ENCODE results near the gene DDX3X. TPM values are rescaled to one million over a fixed set of nuclear protein-coding genes. Genes with fewer than 3 reads are reported as not detected.

The DDX3X gene
- total and polyA plus RNA-seq, 10 of the 15 experiments (the other 5 are each of a cell fraction or from before 2014, with no cell fraction given): 52.0 to 283 (median 172) TPM

DNA sequence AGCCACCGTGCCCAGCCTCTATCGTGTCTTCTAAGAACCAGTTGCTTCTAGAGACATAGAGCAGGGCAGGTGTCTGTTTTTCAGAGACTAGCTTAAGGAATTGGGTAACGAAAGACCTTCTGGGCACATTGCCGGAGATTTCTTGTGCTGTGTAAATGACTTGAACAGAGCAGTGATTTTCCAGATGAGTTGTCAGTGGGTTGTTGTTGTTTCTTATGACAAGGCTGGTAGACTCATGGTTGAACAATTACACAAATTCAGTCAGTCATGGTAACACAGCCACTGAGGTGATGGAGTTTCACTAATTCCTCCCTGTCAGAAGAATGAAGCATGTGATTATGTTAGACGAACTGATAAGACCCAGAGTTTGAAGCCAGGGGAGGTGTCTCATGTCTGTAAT lies 20.5 kb upstream of the DDX3X start:
- H3K4me1 ChIP-seq (ENCODE audit: control insufficient read depth, insufficient read depth, low read length): peaks cover 3% of the 10 kb centered on the region; the same call in 1 of the 2 replicates
- FAIRE-seq (no peak), DNase-seq (ENCODE audit: low read depth, low spot score) (no peak), ATAC-seq (no peak)
- no peaks in the 10 kb centered on the region; a peak in 1 of 4 replicates for H3K27me3 ChIP-seq (replicated peaks in 1 of 2; ENCODE audit: control insufficient read depth in 2 of 2, insufficient read depth in 2 of 2, low read length in 1 of 2)
- POLR2A ChIA-PET: interaction anchor here (0.6 to 0.7 kb wide), 2 partner anchors 233 to 1696 kb away, joined by 3 to 4 read pairs; no protein-coding TSS in a partner anchor
- no peak overlapping the region for H3K27ac ChIP-seq (ENCODE audit: control insufficient read depth, insufficient read depth)
- intact Hi-C loops (cut with micrococcal nuclease; ENCODE audit: unreplicated experiment) (no loop called here), in situ Hi-C loops (cut with MboI) (no loop called here)
- H2AFZ ChIP-seq (ENCODE audit: control insufficient read depth, low read depth, low read length): no peak overlapping the region
- no peak overlapping the region for H3K4me3 ChIP-seq
- SMC1A ChIA-PET (ENCODE audit: uncharacterized antibody, unreplicated experiment): no interaction called here
- H4K20me1 ChIP-seq (ENCODE audit: control insufficient read depth, insufficient read depth): no peaks in the 10 kb centered on the region
- CTCF ChIA-PET: interaction anchor here (0.7 to 1.1 kb wide), 2 partner anchors 133 to 175 kb away, joined by 3 read pairs; no protein-coding TSS in a partner anchor
- RAD21 ChIA-PET (ENCODE audit: unreplicated experiment): no interaction called here
- TF ChIP-seq LARP7 (IDR thresholded peaks at IDR 0.05) (no peak), ATF7 (IDR thresholded peaks at IDR 0.05; ENCODE audit: low read depth) (no peak), EGR1 (IDR thresholded peaks at IDR 0.05; ENCODE audit: borderline replicate concordance in 1 of 2, low read depth in 2 of 2, low read length in 2 of 2) (no peak), ZNF217 (IDR thresholded peaks at IDR 0.05) (no peak), CHD2 (IDR thresholded peaks at IDR 0.05; ENCODE audit: borderline replicate concordance, low read depth, low read length) (no peak), JUND (IDR thresholded peaks at IDR 0.05; ENCODE audit: low read depth, low read length) (no peak), NFIC (IDR thresholded peaks at IDR 0.05; ENCODE audit: low read depth, low read length) (no peak), RBBP5 (conservative IDR thresholded peaks at IDR 0.05) (no peak), SMAD1 (IDR thresholded peaks at IDR 0.05; ENCODE audit: low read depth, partially characterized antibody) (no peak)
- TF ChIP-seq, protein P1, sequence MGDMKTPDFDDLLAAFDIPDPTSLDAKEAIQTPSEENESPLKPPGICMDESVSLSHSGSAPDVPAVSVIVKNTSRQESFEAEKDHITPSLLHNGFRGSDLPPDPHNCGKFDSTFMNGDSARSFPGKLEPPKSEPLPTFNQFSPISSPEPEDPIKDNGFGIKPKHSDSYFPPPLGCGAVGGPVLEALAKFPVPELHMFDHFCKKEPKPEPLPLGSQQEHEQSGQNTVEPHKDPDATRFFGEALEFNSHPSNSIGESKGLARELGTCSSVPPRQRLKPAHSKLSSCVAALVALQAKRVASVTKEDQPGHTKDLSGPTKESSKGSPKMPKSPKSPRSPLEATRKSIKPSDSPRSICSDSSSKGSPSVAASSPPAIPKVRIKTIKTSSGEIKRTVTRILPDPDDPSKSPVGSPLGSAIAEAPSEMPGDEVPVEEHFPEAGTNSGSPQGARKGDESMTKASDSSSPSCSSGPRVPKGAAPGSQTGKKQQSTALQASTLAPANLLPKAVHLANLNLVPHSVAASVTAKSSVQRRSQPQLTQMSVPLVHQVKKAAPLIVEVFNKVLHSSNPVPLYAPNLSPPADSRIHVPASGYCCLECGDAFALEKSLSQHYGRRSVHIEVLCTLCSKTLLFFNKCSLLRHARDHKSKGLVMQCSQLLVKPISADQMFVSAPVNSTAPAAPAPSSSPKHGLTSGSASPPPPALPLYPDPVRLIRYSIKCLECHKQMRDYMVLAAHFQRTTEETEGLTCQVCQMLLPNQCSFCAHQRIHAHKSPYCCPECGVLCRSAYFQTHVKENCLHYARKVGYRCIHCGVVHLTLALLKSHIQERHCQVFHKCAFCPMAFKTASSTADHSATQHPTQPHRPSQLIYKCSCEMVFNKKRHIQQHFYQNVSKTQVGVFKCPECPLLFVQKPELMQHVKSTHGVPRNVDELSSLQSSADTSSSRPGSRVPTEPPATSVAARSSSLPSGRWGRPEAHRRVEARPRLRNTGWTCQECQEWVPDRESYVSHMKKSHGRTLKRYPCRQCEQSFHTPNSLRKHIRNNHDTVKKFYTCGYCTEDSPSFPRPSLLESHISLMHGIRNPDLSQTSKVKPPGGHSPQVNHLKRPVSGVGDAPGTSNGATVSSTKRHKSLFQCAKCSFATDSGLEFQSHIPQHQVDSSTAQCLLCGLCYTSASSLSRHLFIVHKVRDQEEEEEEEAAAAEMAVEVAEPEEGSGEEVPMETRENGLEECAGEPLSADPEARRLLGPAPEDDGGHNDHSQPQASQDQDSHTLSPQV (IDR thresholded peaks at IDR 0.05): no peak
- TF ChIP-seq, protein P2, sequence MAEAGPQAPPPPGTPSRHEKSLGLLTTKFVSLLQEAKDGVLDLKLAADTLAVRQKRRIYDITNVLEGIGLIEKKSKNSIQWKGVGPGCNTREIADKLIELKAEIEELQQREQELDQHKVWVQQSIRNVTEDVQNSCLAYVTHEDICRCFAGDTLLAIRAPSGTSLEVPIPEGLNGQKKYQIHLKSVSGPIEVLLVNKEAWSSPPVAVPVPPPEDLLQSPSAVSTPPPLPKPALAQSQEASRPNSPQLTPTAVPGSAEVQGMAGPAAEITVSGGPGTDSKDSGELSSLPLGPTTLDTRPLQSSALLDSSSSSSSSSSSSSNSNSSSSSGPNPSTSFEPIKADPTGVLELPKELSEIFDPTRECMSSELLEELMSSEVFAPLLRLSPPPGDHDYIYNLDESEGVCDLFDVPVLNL (IDR thresholded peaks at IDR 0.05; ENCODE audit: low read depth, low read length): no peak
- no peaks in the 10 kb centered on the region for H3K36me3 ChIP-seq (ENCODE audit: control insufficient read depth in 2 of 2, insufficient read depth in 2 of 2, low read length in 1 of 2)
- H3K4me2 ChIP-seq (ENCODE audit: control insufficient read depth, insufficient read depth): no peak overlapping the region
- H3K79me2 ChIP-seq (ENCODE audit: control insufficient read depth, insufficient read depth, low read length): no peaks in the 10 kb centered on the region
- H3K9me3 ChIP-seq (replicated peaks; ENCODE audit: control insufficient read depth, insufficient read depth, low read length): no peaks in the 10 kb centered on the region
- 76% methylated on average over 5 of the region's 5 CpGs for WGBS (ENCODE audit: insufficient coverage, insufficient replicate concordance, low lambda C conversion rate, missing lambda C conversion rate)
- no peak overlapping the region for H3K9ac ChIP-seq (ENCODE audit: control insufficient read depth, insufficient read depth, low read length)
- no TSS peak for BruUV-seq (replicated peaks)

All from GM12878 (cell line).